ENCODE results near the gene JMJD1C. TPM values are rescaled to one million over a fixed set of nuclear protein-coding genes. Genes with fewer than 3 reads are reported as not detected.

JMJD1C gene
- total RNA-seq, 2 experiments from 2014 or later: 99.2 to 118 TPM

GRCh38 chr10:63491588-63492316 is 26.0 kb upstream of the JMJD1C start:
- no peaks in the 10 kb centered on the region for H3K36me3 ChIP-seq (ENCODE audit: insufficient read depth, low read length)
- BruUV-seq (replicated peaks): no TSS peak
- no peaks in the 10 kb centered on the region for H3K9me2 ChIP-seq (ENCODE audit: insufficient read depth, low read length)
- no peaks in the 10 kb centered on the region for H3K9me3 ChIP-seq (ENCODE audit: low read length)
- ChIA-PET POLR2A (interaction anchor here (0.6 to 0.7 kb wide), 3 partner anchors 25 to 224 kb away, joined by 3 read pairs; no protein-coding TSS in a partner anchor), CTCF (ENCODE audit: unreplicated experiment) (no interaction called here)
- no peak for DNase-seq (ENCODE audit: low spot score)
- TF ChIP-seq CTCF (conservative IDR thresholded peaks at IDR 0.05; ENCODE audit: low read length): no peak
- TF ChIP-seq EZH2phosphoT487 (IDR thresholded peaks at IDR 0.05; ENCODE audit: borderline replicate concordance, low read depth, low read length): no peak
- no peak overlapping the region for H3K4me3 ChIP-seq (ENCODE audit: low read depth, low read length, poor library complexity, severe bottlenecking)
- H3K4me1 ChIP-seq (ENCODE audit: insufficient read depth, low read length, poor library complexity, severe bottlenecking): no peaks in the 10 kb centered on the region
- 0 out of 2 replicates have a peak, but pooled peaks cover 3% of the 10 kb centered on the region for H3K79me2 ChIP-seq (ENCODE audit: insufficient read depth, low read depth, low read length)
- H4K20me1 ChIP-seq (ENCODE audit: insufficient read depth, low read length): no peaks in the 10 kb centered on the region
- no peak overlapping the region for H3K27ac ChIP-seq (ENCODE audit: low read depth, low read length, poor library complexity, severe bottlenecking)
- intact Hi-C loops (cut with micrococcal nuclease; ENCODE audit: unreplicated experiment): no loop called here
- no peak overlapping the region for H2AFZ ChIP-seq (ENCODE audit: low read length)
- no peak overlapping the region for H3K4me2 ChIP-seq (ENCODE audit: low read length)

- no TSS peak for BruUV-seq (replicated peaks)
- no peak overlapping the region for H3K4me3 ChIP-seq (ENCODE audit: low read depth, low read length, poor library complexity, severe bottlenecking)
- H3K4me1 ChIP-seq (ENCODE audit: insufficient read depth, low read length, poor library complexity, severe bottlenecking): no peaks in the 10 kb centered on the region
- no peak overlapping the region for H3K4me2 ChIP-seq (ENCODE audit: low read length)
- H3K9me2 ChIP-seq (ENCODE audit: insufficient read depth, low read length): no peaks in the 10 kb centered on the region
- no peaks in the 10 kb centered on the region for H3K36me3 ChIP-seq (ENCODE audit: insufficient read depth, low read length)
- H4K20me1 ChIP-seq (ENCODE audit: insufficient read depth, low read length): no peaks in the 10 kb centered on the region
- TF ChIP-seq EZH2phosphoT487 (IDR thresholded peaks at IDR 0.05; ENCODE audit: borderline replicate concordance, low read depth, low read length) (no peak), CTCF (conservative IDR thresholded peaks at IDR 0.05; ENCODE audit: low read length) (no peak)
- ChIA-PET POLR2A (interaction anchor here (0.7 kb wide), 1 partner anchor 355 kb away, joined by 4 read pairs; no protein-coding TSS in a partner anchor), CTCF (ENCODE audit: unreplicated experiment) (no interaction called here)
- intact Hi-C loops (cut with micrococcal nuclease; ENCODE audit: unreplicated experiment): no loop called here
- 0 out of 2 replicates have a peak, but pooled peaks cover 3% of the 10 kb centered on the region for H3K79me2 ChIP-seq (ENCODE audit: insufficient read depth, low read depth, low read length)
- no peak overlapping the region for H3K27ac ChIP-seq (ENCODE audit: low read depth, low read length, poor library complexity, severe bottlenecking)
- no peak overlapping the region for H2AFZ ChIP-seq (ENCODE audit: low read length)
- no peak for DNase-seq (ENCODE audit: low spot score)
- no peaks in the 10 kb centered on the region for H3K9me3 ChIP-seq (ENCODE audit: low read length)
These were observed 24.1 kb upstream of the JMJD1C start for GRCh38 chr10:63489838-63490237.

GRCh38 chr10:63487990-63488389 is 22.2 kb upstream of the JMJD1C start:
- H3K36me3 ChIP-seq (ENCODE audit: insufficient read depth, low read length): no peaks in the 10 kb centered on the region
- TF ChIP-seq EZH2phosphoT487 (IDR thresholded peaks at IDR 0.05; ENCODE audit: borderline replicate concordance, low read depth, low read length): no peak
- TF ChIP-seq CTCF (conservative IDR thresholded peaks at IDR 0.05; ENCODE audit: low read length): no peak
- intact Hi-C loops (cut with micrococcal nuclease; ENCODE audit: unreplicated experiment): no loop called here
- DNase-seq (ENCODE audit: low spot score): no peak
- ChIA-PET POLR2A (interaction anchor here (0.7 to 1.1 kb wide), 2 partner anchors 13 to 113 kb away, joined by 3 to 5 read pairs; no protein-coding TSS in a partner anchor), CTCF (ENCODE audit: unreplicated experiment) (no interaction called here)
- no peak overlapping the region for H3K4me3 ChIP-seq (ENCODE audit: low read depth, low read length, poor library complexity, severe bottlenecking)
- no peaks in the 10 kb centered on the region for H3K79me2 ChIP-seq (ENCODE audit: insufficient read depth, low read depth, low read length)
- H3K9me2 ChIP-seq (ENCODE audit: insufficient read depth, low read length): no peaks in the 10 kb centered on the region
- H3K4me1 ChIP-seq (ENCODE audit: insufficient read depth, low read length, poor library complexity, severe bottlenecking): no peaks in the 10 kb centered on the region
- no TSS peak for BruUV-seq (replicated peaks)
- H3K9me3 ChIP-seq (ENCODE audit: low read length): no peaks in the 10 kb centered on the region
- H3K27ac ChIP-seq (ENCODE audit: low read depth, low read length, poor library complexity, severe bottlenecking): no peak overlapping the region
- no peak overlapping the region for H2AFZ ChIP-seq (ENCODE audit: low read length)
- H4K20me1 ChIP-seq (ENCODE audit: insufficient read depth, low read length): 0 out of 2 replicates have a peak, but pooled peaks cover 6% of the 10 kb centered on the region
- H3K4me2 ChIP-seq (ENCODE audit: low read length): no peak overlapping the region
